Measurements from ENCODE around the gene RHOB. TPM values are rescaled to one million over a fixed set of nuclear protein-coding genes. Genes with fewer than 3 reads are reported as not detected.

RHOB gene
- total RNA-seq, 2 experiments from 2014 or later: 14.2 to 15.4 TPM

GRCh38 chr2:20423847-20424246 lies 23.0 kb upstream of the RHOB start:
- no peak for TF ChIP-seq CTCF (IDR thresholded peaks at IDR 0.05)
- CTCF ChIA-PET: interaction anchor here (1.1 to 7.3 kb wide), 7 partner anchors 9 to 237 kb away, joined by 3 to 68 read pairs (median 6); partner anchors contain the start of genes HS1BP3 and RHOB
- peaks cover 14% of the 10 kb centered on the region for H3K4me1 Mint-ChIP-seq (ENCODE audit: low read depth)
- no peak overlapping the region for H3K4me3 Mint-ChIP-seq
- intact Hi-C loops (cut with micrococcal nuclease): no loop called here
- no peaks in the 10 kb centered on the region for H3K27me3 Mint-ChIP-seq
- no peak for DNase-seq
- H3K36me3 Mint-ChIP-seq (ENCODE audit: low read depth): no peaks in the 10 kb centered on the region
- ATAC-seq: no peak
- POLR2A ChIA-PET: interaction anchor here (1.2 kb wide), 1 partner anchor 23 kb away, joined by 3 read pairs; the partner anchor contains the start of gene RHOB
- H3K9me3 Mint-ChIP-seq: no peaks in the 10 kb centered on the region
- H3K27ac Mint-ChIP-seq: no peak overlapping the region

GRCh38 chr2:20424300-20425290 lies 22.3 kb upstream of the RHOB start:
- Mint-ChIP-seq H3K27ac (peak overlapping the region; percentile 17), H3K9me3 (no peaks in the 10 kb centered on the region), H3K36me3 (ENCODE audit: low read depth) (no peaks in the 10 kb centered on the region), H3K4me1 (ENCODE audit: low read depth) (peaks cover 14% of the 10 kb centered on the region), H3K27me3 (no peaks in the 10 kb centered on the region), H3K4me3 (no peak overlapping the region)
- no peak for TF ChIP-seq CTCF (IDR thresholded peaks at IDR 0.05)
- ATAC-seq (peak; percentile 63), DNase-seq (peak; percentile 41)
- POLR2A ChIA-PET: no interaction called here
- CTCF ChIA-PET: interaction anchor here (0.6 to 7.3 kb wide), 8 partner anchors 8 to 237 kb away, joined by 3 to 68 read pairs (median 5); partner anchors contain the start of genes HS1BP3 and RHOB
- intact Hi-C loops (cut with micrococcal nuclease): no loop called here

GRCh38 chr2:20425371-20425881 lies 21.4 kb upstream of the RHOB start:
- peaks cover 15% of the 10 kb centered on the region for H3K4me1 Mint-ChIP-seq (ENCODE audit: low read depth)
- intact Hi-C loops (cut with micrococcal nuclease): no loop called here
- H3K27me3 Mint-ChIP-seq: peaks cover 2% of the 10 kb centered on the region
- DNase-seq: no peak
- no peaks in the 10 kb centered on the region for H3K36me3 Mint-ChIP-seq (ENCODE audit: low read depth)
- H3K4me3 Mint-ChIP-seq: no peak overlapping the region
- TF ChIP-seq CTCF (IDR thresholded peaks at IDR 0.05): no peak
- ChIA-PET CTCF (interaction anchor here (1.3 to 7.3 kb wide), 3 partner anchors 14 to 218 kb away, joined by 3 to 68 read pairs (median 4); partner anchors contain the start of gene RHOB), POLR2A (no interaction called here)
- H3K9me3 Mint-ChIP-seq: no peaks in the 10 kb centered on the region
- H3K27ac Mint-ChIP-seq: peak overlapping the region; percentile 17
- ATAC-seq: peak; percentile 32

GRCh38 chr2:20425884-20426283 lies 21.0 kb upstream of the RHOB start:
- H3K4me3 Mint-ChIP-seq: no peak overlapping the region
- H3K27ac Mint-ChIP-seq: no peak overlapping the region
- no peaks in the 10 kb centered on the region for H3K9me3 Mint-ChIP-seq
- intact Hi-C loops (cut with micrococcal nuclease): no loop called here
- no peak for DNase-seq
- ATAC-seq: no peak
- H3K4me1 Mint-ChIP-seq (ENCODE audit: low read depth): peaks cover 19% of the 10 kb centered on the region
- no peaks in the 10 kb centered on the region for H3K36me3 Mint-ChIP-seq (ENCODE audit: low read depth)
- POLR2A ChIA-PET: no interaction called here
- no peak for TF ChIP-seq CTCF (IDR thresholded peaks at IDR 0.05)
- CTCF ChIA-PET: interaction anchor here (1.3 to 1.7 kb wide), 2 partner anchors 18 to 216 kb away, joined by 4 to 5 read pairs; no protein-coding TSS in a partner anchor
- peaks cover 2% of the 10 kb centered on the region for H3K27me3 Mint-ChIP-seq

Data from activated CD8-positive, alpha-beta T cell treated with anti-CD3 and anti-CD28 coated beads for 36 hours (primary cell).